ENCODE results near the gene GPR27.

GPR27 gene

GRCh38 chr3:71734881-71735280 lies 18.8 kb upstream of the GPR27 start:
- FAIRE-seq, result no peak

- FAIRE-seq, result no peak
Measured at GRCh38 chr3:71742621-71743020, 11.0 kb upstream of the GPR27 start.

DNA sequence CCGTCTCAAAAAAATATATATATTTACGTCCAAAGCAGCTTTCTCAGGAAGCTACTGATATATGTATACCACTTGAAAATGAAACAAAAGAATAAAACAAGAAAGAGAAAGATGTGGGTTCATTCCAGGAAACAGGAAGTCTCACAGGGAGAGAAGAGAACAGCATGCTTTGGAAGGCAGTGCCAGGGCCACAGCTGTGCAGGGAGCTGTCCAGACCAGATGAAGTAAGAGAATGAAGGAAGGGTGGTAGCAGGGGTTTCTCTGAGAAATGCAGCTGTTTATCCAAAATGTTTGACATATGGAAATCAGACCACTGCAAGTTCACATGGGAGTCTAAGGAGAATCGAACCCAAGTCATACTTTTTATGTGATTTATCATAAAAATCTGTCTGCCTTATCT lies 8.9 kb upstream of the GPR27 start:
- FAIRE-seq, result no peak

GRCh38 chr3:71751602-71752001 lies 2.1 kb upstream of the GPR27 start:
- no peak for FAIRE-seq

GRCh38 chr3:71752831-71753700 lies 589 bp upstream of the GPR27 start:
- no peak for FAIRE-seq

DNA sequence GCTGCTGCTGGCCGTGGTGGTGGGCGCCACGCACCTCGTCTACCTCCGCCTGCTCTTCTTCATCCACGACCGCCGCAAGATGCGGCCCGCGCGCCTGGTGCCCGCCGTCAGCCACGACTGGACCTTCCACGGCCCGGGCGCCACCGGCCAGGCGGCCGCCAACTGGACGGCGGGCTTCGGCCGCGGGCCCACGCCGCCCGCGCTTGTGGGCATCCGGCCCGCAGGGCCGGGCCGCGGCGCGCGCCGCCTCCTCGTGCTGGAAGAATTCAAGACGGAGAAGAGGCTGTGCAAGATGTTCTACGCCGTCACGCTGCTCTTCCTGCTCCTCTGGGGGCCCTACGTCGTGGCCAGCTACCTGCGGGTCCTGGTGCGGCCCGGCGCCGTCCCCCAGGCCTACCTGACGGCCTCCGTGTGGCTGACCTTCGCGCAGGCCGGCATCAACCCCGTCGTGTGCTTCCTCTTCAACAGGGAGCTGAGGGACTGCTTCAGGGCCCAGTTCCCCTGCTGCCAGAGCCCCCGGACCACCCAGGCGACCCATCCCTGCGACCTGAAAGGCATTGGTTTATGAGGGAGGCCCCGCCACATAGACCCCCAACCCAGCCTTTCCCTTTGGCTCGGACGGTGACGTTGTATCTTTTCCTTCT lies 1.1 kb downstream of the GPR27 start:
- FAIRE-seq, result no peak

DNA sequence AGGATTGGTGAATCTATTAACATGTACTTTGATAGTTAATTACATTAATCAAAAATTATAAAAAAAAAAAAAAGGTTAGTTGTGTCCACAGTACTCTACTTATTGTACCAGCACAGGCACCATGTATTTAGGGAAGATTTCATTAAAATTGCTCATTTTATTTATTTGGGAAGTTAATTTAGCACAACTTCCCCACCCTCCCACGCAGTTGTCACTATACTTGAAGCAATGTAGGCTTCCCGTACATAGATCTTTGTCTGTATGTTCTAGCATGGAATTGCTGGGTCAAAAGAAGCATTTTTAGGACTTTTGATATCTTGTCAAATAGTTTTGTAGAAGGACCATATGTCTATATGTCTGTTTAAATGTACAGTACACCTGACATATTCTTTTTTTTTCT lies 4.4 kb downstream of the GPR27 start:
- FAIRE-seq, result no peak

- FAIRE-seq, result no peak
Measured at GRCh38 chr3:71759401-71759800, 5.7 kb downstream of the GPR27 start.

DNA sequence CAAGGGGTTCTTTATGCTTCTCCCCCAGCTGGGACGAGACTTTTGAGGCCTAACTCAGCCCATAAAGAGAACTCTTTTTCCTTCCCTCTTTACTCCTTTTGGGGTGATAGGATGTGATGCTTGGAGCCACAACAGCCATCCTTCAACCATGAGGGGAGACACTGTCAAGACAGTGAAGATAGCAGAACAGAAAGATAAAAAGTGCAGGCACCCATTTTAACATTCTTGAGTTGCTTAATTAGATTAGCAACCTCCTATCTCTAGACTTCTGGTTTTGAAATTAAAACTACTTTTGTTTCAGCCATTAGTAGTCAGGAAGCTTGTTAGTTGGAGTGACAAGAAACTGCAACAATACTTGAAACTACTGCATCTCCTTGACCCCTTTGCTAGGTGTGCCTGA lies 6.5 kb downstream of the GPR27 start:
- FAIRE-seq, result no peak

GRCh38 chr3:71763426-71763825 lies 9.8 kb downstream of the GPR27 start:
- FAIRE-seq, result no peak

GRCh38 chr3:71771126-71771525 lies 17.5 kb downstream of the GPR27 start:
- FAIRE-seq, result no peak

GRCh38 chr3:71771884-71772283 lies 18.2 kb downstream of the GPR27 start:
- FAIRE-seq, result no peak

GRCh38 chr3:71776538-71776937 lies 22.9 kb downstream of the GPR27 start:
- no peak for FAIRE-seq

GRCh38 chr3:71778353-71778752 lies 24.7 kb downstream of the GPR27 start:
- peak; percentile 41 for FAIRE-seq

DNA sequence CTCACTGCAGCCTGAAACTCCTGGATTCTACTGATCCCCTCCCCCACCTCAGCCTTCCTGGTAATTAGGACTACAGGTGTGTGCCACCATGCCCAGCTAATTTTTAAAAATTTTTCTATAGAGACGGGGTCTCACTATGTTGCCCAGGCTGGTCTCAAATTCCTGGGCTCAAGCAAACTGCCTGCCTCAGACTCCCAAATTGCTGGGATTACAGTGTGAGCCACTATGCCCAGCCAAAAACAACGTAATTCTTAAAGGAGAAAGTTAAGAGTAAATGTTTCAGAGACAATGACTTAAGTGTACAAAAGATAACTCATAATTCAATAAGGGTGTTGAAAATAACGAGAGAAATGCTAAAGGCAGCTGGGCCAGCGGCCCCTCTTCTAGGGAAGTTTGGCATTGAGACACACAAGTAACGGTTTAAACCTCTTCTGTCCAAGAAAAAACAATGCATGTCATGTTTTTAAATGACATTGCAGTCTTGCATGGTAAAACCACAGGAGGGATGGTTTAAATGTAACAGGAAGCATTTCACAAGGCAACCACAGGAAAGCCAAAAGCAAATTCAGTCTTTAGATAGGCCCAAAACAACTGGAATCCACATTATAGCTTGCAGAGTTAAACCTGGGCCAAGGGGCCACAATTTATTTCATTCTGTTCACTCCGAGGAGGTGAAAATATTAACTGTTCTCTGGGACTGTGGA lies 26.2 kb downstream of the GPR27 start:
- no peak for FAIRE-seq

- FAIRE-seq, result no peak
Measured at GRCh38 chr3:71780430-71780829, 26.8 kb downstream of the GPR27 start.

DNA sequence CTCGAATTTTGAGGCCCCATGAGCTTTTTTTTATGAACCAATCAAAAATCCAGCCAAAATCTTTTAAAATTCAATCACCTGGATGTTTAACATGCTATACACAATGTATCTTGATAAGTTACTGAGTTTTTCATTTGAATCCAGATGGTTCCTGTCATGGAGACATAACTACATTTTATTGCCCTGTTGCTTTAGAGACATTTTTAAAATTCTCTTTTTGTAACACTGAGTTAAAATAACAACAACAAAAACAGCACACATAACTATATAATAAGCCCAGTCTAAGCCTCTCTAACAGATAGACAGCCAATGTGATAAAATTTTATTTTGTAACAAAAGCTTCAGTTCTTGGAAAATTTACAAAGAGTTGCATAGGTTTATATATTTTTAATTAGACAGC lies 29.5 kb downstream of the GPR27 start:
- no peak for FAIRE-seq

- FAIRE-seq, result no peak
Measured at GRCh38 chr3:71784201-71784913, 30.7 kb downstream of the GPR27 start.

DNA sequence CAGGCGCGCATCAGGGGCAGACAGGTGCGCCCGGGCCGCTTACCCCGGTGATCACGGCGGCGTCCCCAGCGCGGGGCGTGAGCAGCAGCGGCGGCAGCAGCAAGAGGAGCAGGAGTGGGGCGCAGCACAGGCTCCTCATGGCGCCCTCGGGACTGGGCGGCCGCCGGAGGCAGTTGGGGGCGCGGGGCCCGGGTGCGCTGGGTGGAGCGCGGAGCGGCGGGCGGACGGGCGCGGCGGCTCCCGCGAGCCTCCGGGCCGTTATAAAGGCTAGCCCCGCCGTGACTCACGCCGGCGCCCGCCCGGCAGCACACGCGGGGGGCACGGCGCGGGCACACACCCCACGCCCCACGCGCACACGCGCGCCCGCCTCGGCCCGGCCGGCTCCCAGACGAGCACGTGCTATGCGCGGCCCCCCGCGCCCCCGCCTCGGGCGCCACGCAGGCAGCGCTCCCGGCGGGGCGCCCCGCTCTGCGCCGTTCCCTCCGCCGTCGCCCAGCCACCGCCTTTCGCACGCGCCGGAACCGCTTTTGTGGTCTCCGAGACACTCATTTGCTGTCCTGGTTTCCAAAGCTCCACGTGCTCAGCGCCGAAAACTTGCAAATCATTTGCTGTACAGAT lies 31.4 kb downstream of the GPR27 start, which contains the start of gene PROK2:
TSS of gene PROK2 (minus strand) at position 235 of the 618 bp plus-strand sequence. CDS start at position 139, 96 bp downstream.
- FAIRE-seq, result no peak

DNA sequence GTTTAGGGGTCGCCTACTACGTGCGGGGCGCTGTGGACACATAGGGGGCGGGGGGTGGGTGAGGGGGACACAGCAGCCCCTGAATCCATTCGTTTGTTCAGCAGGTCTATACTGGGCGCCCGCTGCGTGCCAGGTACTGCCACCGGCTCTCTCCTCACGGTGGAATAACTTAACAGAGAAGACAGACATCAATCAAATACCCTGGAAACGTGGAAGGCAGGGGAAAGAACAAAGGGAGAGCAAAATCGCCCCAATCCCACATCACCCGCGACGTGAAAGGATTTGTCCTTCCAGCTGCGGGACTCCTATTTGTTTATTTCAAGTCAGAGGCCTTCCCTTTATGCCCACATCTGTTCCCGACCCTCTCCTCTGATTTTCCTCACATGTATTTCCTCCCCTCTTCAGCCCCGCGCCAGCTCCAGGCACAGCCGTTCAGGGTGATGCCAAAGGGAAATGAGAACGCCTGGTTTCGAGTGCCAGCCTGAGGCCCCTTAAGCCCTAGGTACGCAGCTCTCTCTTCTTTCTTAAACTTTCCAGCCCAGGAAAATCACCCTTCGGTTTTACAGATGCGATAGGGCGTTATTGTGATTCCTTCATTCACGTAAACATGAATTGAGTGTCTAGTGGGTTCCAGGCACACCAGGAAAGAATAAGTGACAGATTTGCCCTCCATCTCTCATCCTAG lies 32.0 kb downstream of the GPR27 start:
- no peak for FAIRE-seq

- FAIRE-seq, result no peak
Measured at GRCh38 chr3:71786217-71786549, 32.5 kb downstream of the GPR27 start.

GRCh38 chr3:71786551-71786950 lies 32.9 kb downstream of the GPR27 start:
- FAIRE-seq, result no peak

Data from islet of Langerhans (tissue), 1 donor.